H9 (cell line): ENCODE measurements around the gene GNAS-AS1. TPM values are rescaled to one million over a fixed set of nuclear protein-coding genes. Genes with fewer than 3 reads are reported as not detected.

Source experiments
- DNase-seq: peaks from one replicate; pipeline ENCODE4 v3.0.0-alpha.2; 2017
- H2AFZ ChIP-seq: one replicate; pipeline ENCODE4 v1.6.1; 2013; ENCODE audit warnings: mild to moderate bottlenecking, low read length, control low read depth, moderate library complexity
- H2AK5ac ChIP-seq: 2 replicates; pipeline ENCODE4 v1.6.1; 2013; ENCODE audit warnings: low read length, control low read depth, mixed read lengths; ENCODE audit not compliant: insufficient read length
- H2BK120ac ChIP-seq: one replicate; pipeline ENCODE4 v1.6.1; 2013; ENCODE audit warnings: low read depth, mild to moderate bottlenecking, low read length, control low read depth, inconsistent platforms; ENCODE audit not compliant: poor library complexity, severe bottlenecking
- H2BK12ac ChIP-seq: 2 replicates; pipeline ENCODE4 v1.6.1; 2013; ENCODE audit warnings: low read length, control low read depth, mixed read lengths, low read depth; ENCODE audit not compliant: insufficient read length
- H2BK15ac ChIP-seq: 2 replicates; pipeline ENCODE4 v1.6.1; 2013; ENCODE audit warnings: low read depth, low read length, control low read depth
- H2BK20ac ChIP-seq: one replicate; pipeline ENCODE4 v1.6.1; 2013; ENCODE audit warnings: low read depth, mild to moderate bottlenecking, low read length, control low read depth, inconsistent platforms; ENCODE audit not compliant: poor library complexity, severe bottlenecking
- H2BK5ac ChIP-seq: 2 replicates; pipeline ENCODE4 v1.6.1; 2013; ENCODE audit warnings: low read length, control low read depth, mixed read lengths; ENCODE audit not compliant: insufficient read length
- H3K14ac ChIP-seq: 2 replicates; pipeline ENCODE4 v1.6.1; 2013; ENCODE audit warnings: low read length, control low read depth; ENCODE audit not compliant: insufficient read depth
- H3K18ac ChIP-seq: 2 replicates; pipeline ENCODE4 v1.6.1; 2013; ENCODE audit warnings: low read depth, mild to moderate bottlenecking, mixed read lengths, low read length, control low read depth; ENCODE audit not compliant: insufficient read length
- H3K23ac ChIP-seq: 2 replicates; pipeline ENCODE4 v1.6.1; 2013; ENCODE audit warnings: low read length, control low read depth, mixed read lengths, low read depth; ENCODE audit not compliant: insufficient read length
- H3K23me2 ChIP-seq: 2 replicates; pipeline ENCODE4 v1.6.1; 2013; ENCODE audit warnings: low read depth, mild to moderate bottlenecking, mixed read lengths, low read length, control low read depth; ENCODE audit not compliant: insufficient read length, poor library complexity, severe bottlenecking
- H3K27ac ChIP-seq: 2 replicates; pipeline ENCODE4 v1.5.1; 2013; ENCODE audit warnings: low read length, control low read depth, mixed read lengths, low read depth; ENCODE audit not compliant: insufficient read length
- H3K27me3 ChIP-seq: 2 replicates; pipeline ENCODE4 v1.6.1; 2013; ENCODE audit warnings: low read length, control low read depth, inconsistent platforms; ENCODE audit not compliant: insufficient read depth
- H3K4ac ChIP-seq: 2 replicates; pipeline ENCODE4 v1.6.1; 2013; ENCODE audit warnings: low read depth, mild to moderate bottlenecking, control low read depth, inconsistent platforms, low read length, moderate library complexity
- H3K4me1 ChIP-seq: 2 replicates; pipeline ENCODE4 v1.6.1; 2013; ENCODE audit warnings: low read length, control low read depth, inconsistent platforms; ENCODE audit not compliant: insufficient read depth
- H3K4me2 ChIP-seq: 2 replicates; pipeline ENCODE4 v1.6.1; 2013; ENCODE audit warnings: low read length, control low read depth, mixed read lengths; ENCODE audit not compliant: insufficient read length, insufficient read depth
- H3K56ac ChIP-seq: 2 replicates; pipeline ENCODE4 v1.6.1; 2013; ENCODE audit warnings: low read depth, mild to moderate bottlenecking, mixed read lengths, low read length, control low read depth; ENCODE audit not compliant: insufficient read length
- H3K79me1 ChIP-seq: 2 replicates; pipeline ENCODE4 v1.6.1; 2013; ENCODE audit warnings: low read depth, mild to moderate bottlenecking, moderate library complexity, low read length, control low read depth, inconsistent platforms; ENCODE audit not compliant: insufficient read depth, poor library complexity, severe bottlenecking
- H3K79me2 ChIP-seq: 2 replicates; pipeline ENCODE4 v1.6.1; 2013; ENCODE audit warnings: low read length, control low read depth, inconsistent platforms; ENCODE audit not compliant: insufficient read depth
- H3K9ac ChIP-seq: 2 replicates; pipeline ENCODE4 v1.6.1; 2013; ENCODE audit warnings: low read length, control low read depth, mixed read lengths; ENCODE audit not compliant: insufficient read length; ENCODE audit errors: extremely low read depth
- H3K9me3 ChIP-seq: one replicate; pipeline ENCODE4 v1.6.1; 2013; ENCODE audit warnings: low read depth, low read length, inconsistent platforms; ENCODE audit not compliant: control insufficient read depth
- H3T11ph ChIP-seq: one replicate; pipeline ENCODE4 v1.6.1; 2013; ENCODE audit warnings: mild to moderate bottlenecking, low read length, control low read depth, inconsistent platforms
- H4K20me1 ChIP-seq: one replicate; pipeline ENCODE4 v1.6.1; 2013; ENCODE audit not compliant: control insufficient read depth, insufficient read length, insufficient read depth
- H4K5ac ChIP-seq: 2 replicates; pipeline ENCODE4 v1.6.1; 2013; ENCODE audit warnings: low read depth, mild to moderate bottlenecking, mixed read lengths, low read length, control low read depth; ENCODE audit not compliant: insufficient read length
- H4K8ac ChIP-seq: replicated peaks from 2 replicates; pipeline ENCODE4 v1.6.1; 2013; ENCODE audit warnings: low read length, control low read depth, mixed read lengths, low read depth; ENCODE audit not compliant: insufficient read length
- H4K91ac ChIP-seq: 2 replicates; pipeline ENCODE4 v1.6.1; 2013; ENCODE audit warnings: low read depth, mild to moderate bottlenecking, moderate library complexity, mixed read lengths, low read length, control low read depth; ENCODE audit not compliant: insufficient read length
- H3K27ac Mint-ChIP-seq, 3 experiments: 2 replicates in 2 of 3; 3 replicates in 1 of 3; pipeline ENCODE4 v1.8.0; 2020 to 2021; ENCODE audit warnings: mixed read lengths in 3 of 3, mild to moderate bottlenecking in 1 of 3, moderate library complexity in 1 of 3
- H3K27me3 Mint-ChIP-seq: 2 replicates; pipeline ENCODE4 v1.8.0; 2021; ENCODE audit warnings: low read depth, mild to moderate bottlenecking, moderate library complexity, mixed read lengths
- H3K36me3 Mint-ChIP-seq, 3 experiments: 2 replicates in 2 of 3; 3 replicates in 1 of 3; pipeline ENCODE4 v1.8.0; 2020 to 2021; ENCODE audit warnings: low read depth in 3 of 3, mixed read lengths in 3 of 3; ENCODE audit not compliant: insufficient read depth in 1 of 3
- H3K4me1 Mint-ChIP-seq, 2 experiments: 2 replicates each; pipeline ENCODE4 v1.8.0; 2020; ENCODE audit warnings: mixed read lengths in 2 of 2
- H3K4me3 Mint-ChIP-seq, 2 experiments: 2 replicates in 1 of 2; 3 replicates in 1 of 2; pipeline ENCODE4 v1.8.0; 2020 to 2021; ENCODE audit warnings: mild to moderate bottlenecking in 2 of 2, mixed read lengths in 2 of 2, moderate library complexity in 1 of 2
- H3K9me3 Mint-ChIP-seq, 2 experiments: 2 replicates in 1 of 2; 3 replicates in 1 of 2; pipeline ENCODE4 v1.8.0; 2020; ENCODE audit warnings: mild to moderate bottlenecking in 2 of 2, mixed read lengths in 2 of 2, moderate library complexity in 1 of 2
- CTCF ChIP-seq: fragments of 200-600 bp; sonication (generic); conservative IDR thresholded peaks from 3 replicates; pipeline ENCODE4 v1.8.0; 2021; ENCODE audit warnings: antibody characterized with exemption, mild to moderate bottlenecking
- WGBS: extraction: QIAGEN DNeasy Blood & Tissue Kit; methylation state at CpG from one replicate; pipeline ENCODE4 v1.1.7; 2013; ENCODE audit warnings: missing lambda C conversion rate, low lambda C conversion rate, mixed read lengths; ENCODE audit not compliant: insufficient read length; ENCODE audit errors: extremely low coverage; 5-methylcytosine and 5-hydroxymethylcytosine counted together
- total RNA-seq: library from RNA; stranded (reverse); gene quantifications from 2 replicates; pipeline ENCODE4 v1.2.1, GENCODE V29; 2021

The GNAS-AS1 gene
- total RNA-seq, 1 experiment from 2014 or later: 11.3 TPM

GRCh38 chr20:58813369-58813768 is 37.3 kb downstream of the GNAS-AS1 start:
- no peak overlapping the region for H4K91ac ChIP-seq
- no peaks in the 10 kb centered on the region for H3K4me1 ChIP-seq
- no peak for DNase-seq
- H2BK12ac ChIP-seq: no peak overlapping the region
- H2BK20ac ChIP-seq: no peak overlapping the region
- H3K4me2 ChIP-seq: no peak overlapping the region
- H3K9me3 Mint-ChIP-seq: peaks cover 0 to 3% of the 10 kb centered on the region in 2 experiments; a peak in 1 of 5 replicates
- H2BK15ac ChIP-seq: no peak overlapping the region
- WGBS: no CpG with 5 or more reads among the region's 8 CpGs
- no peak overlapping the region for H3K4me3 Mint-ChIP-seq
- no peak overlapping the region for H2AFZ ChIP-seq
- H3K23me2 ChIP-seq: no peaks in the 10 kb centered on the region
- no peaks in the 10 kb centered on the region for H3K79me2 ChIP-seq
- TF ChIP-seq CTCF: no peak
- no peaks in the 10 kb centered on the region for H3K27me3 ChIP-seq
- peaks cover 12 to 21% (median 13%) of the 10 kb centered on the region in 3 experiments; a peak in 6 of 7 replicates for H3K36me3 Mint-ChIP-seq
- H3K14ac ChIP-seq: no peak overlapping the region; the same call in 1 of the 2 replicates
- H4K8ac ChIP-seq: no peak overlapping the region
- H4K5ac ChIP-seq: no peak overlapping the region
- H3K18ac ChIP-seq: no peak overlapping the region
- H3K4ac ChIP-seq: no peak overlapping the region
- no peak overlapping the region for H2AK5ac ChIP-seq
- H3K79me1 ChIP-seq: no peaks in the 10 kb centered on the region
- no peaks in the 10 kb centered on the region for H3K9me3 ChIP-seq
- H2BK5ac ChIP-seq: no peak overlapping the region
- peak overlapping the region in 1 of 3 experiments; percentile 83; a peak in 4 of 7 replicates for H3K27ac Mint-ChIP-seq
- peaks cover 15 to 19% of the 10 kb centered on the region in 2 experiments for H3K4me1 Mint-ChIP-seq
- no peak overlapping the region for H3K23ac ChIP-seq
- no peak overlapping the region for H3K9ac ChIP-seq
- no peaks in the 10 kb centered on the region for H4K20me1 ChIP-seq
- no peak overlapping the region for H2BK120ac ChIP-seq
- H3K27me3 Mint-ChIP-seq: peaks cover 13% of the 10 kb centered on the region
- H3K56ac ChIP-seq: no peak overlapping the region
- H3T11ph ChIP-seq: no peak overlapping the region
- no peak overlapping the region for H3K27ac ChIP-seq
